HG03571 (cell line): Measurements from ENCODE around the gene ISL2.
"Not testable (repeated sequence)": the region's sequence is repeated elsewhere in the genome, so short reads cannot be mapped to it uniquely, and the experiment has no call there.

Experiments used
- ATAC-seq: cut with Tn5 transposase; IDR thresholded peaks from one replicate; pipeline ENCODE4 v1.9.1; 2021; ENCODE audit not compliant: unreplicated experiment

ISL2 gene

GRCh38 chr15:76336254-76337058, at the start of gene ISL2:
TSS of gene ISL2 (plus strand) at chr15:76336773. CDS start at chr15:76336884, 111 bp downstream.
- ATAC-seq = peak; percentile 46

GRCh38 chr15:76289582-76289981, 47.0 kb upstream of the ISL2 start:
- no peak for ATAC-seq

GRCh38 chr15:76293361-76293760, 43.2 kb upstream of the ISL2 start:
- no peak for ATAC-seq

- not testable (repeated sequence) for ATAC-seq
These were observed 42.1 kb upstream of the ISL2 start for GRCh38 chr15:76294463-76294862.

- no peak for ATAC-seq
These were observed 39.7 kb upstream of the ISL2 start for GRCh38 chr15:76296849-76297248.

GRCh38 chr15:76297951-76298350, 38.6 kb upstream of the ISL2 start:
- not testable (repeated sequence) for ATAC-seq

- no peak for ATAC-seq
These were observed 37.6 kb upstream of the ISL2 start for GRCh38 chr15:76298986-76299385.

GRCh38 chr15:76299786-76300185, 36.8 kb upstream of the ISL2 start:
- no peak for ATAC-seq

- ATAC-seq = no peak
These were observed 32.7 kb upstream of the ISL2 start for GRCh38 chr15:76303909-76304308.

- ATAC-seq = no peak
These were observed 26.8 kb upstream of the ISL2 start for GRCh38 chr15:76309601-76310330.

GRCh38 chr15:76310475-76311099, 26.0 kb upstream of the ISL2 start:
- ATAC-seq = peak; percentile 20

GRCh38 chr15:76311100-76311953, 25.2 kb upstream of the ISL2 start, which contains the start of gene ETFA:
TSS of gene ETFA (minus strand) at chr15:76311469. CDS start at chr15:76311388, 81 bp downstream.
- peak; percentile 95 for ATAC-seq

- ATAC-seq = no peak
These were observed 23.9 kb upstream of the ISL2 start for GRCh38 chr15:76312540-76313174.

GRCh38 chr15:76313175-76313567, 23.4 kb upstream of the ISL2 start:
- not testable (repeated sequence) for ATAC-seq

GRCh38 chr15:76313731-76314130, 22.8 kb upstream of the ISL2 start:
- no peak for ATAC-seq

- no peak for ATAC-seq
These were observed 16.6 kb upstream of the ISL2 start for GRCh38 chr15:76320012-76320411.

- ATAC-seq = no peak
These were observed 15.4 kb upstream of the ISL2 start for GRCh38 chr15:76321171-76321570.

- no peak for ATAC-seq
These were observed 15.0 kb upstream of the ISL2 start for GRCh38 chr15:76321602-76322001.

GRCh38 chr15:76324066-76324465, 12.5 kb upstream of the ISL2 start:
- no peak for ATAC-seq

GRCh38 chr15:76325704-76326103, 10.9 kb upstream of the ISL2 start:
- no peak for ATAC-seq
